ENCODE data around the gene DOC2B.

DOC2B gene

GRCh38 chr17:160336-160735 lies 21.1 kb downstream of the DOC2B start:
- DNase-seq, result no peak

- DNase-seq, result no peak
Measured at GRCh38 chr17:159609-160008, 21.8 kb downstream of the DOC2B start.

- DNase-seq, result no peak
Measured at GRCh38 chr17:158379-158778, 23.1 kb downstream of the DOC2B start.

- DNase-seq, result no peak
Measured at GRCh38 chr17:157901-158300, 23.5 kb downstream of the DOC2B start.

GRCh38 chr17:156946-157345 lies 24.5 kb downstream of the DOC2B start:
- DNase-seq, result no peak

GRCh38 chr17:156094-156621 lies 25.3 kb downstream of the DOC2B start:
- DNase-seq, result no peak

- no peak for DNase-seq
Measured at GRCh38 chr17:155576-155975, 25.9 kb downstream of the DOC2B start.

- DNase-seq, result no peak
Measured at GRCh38 chr17:153851-154250, 27.6 kb downstream of the DOC2B start.

GRCh38 chr17:152860-153420 lies 28.5 kb downstream of the DOC2B start:
- DNase-seq, result no peak

GRCh38 chr17:151886-152859 lies 29.3 kb downstream of the DOC2B start:
- DNase-seq, result no peak

GRCh38 chr17:151004-151403 lies 30.4 kb downstream of the DOC2B start:
- DNase-seq, result no peak

- no peak for DNase-seq
Measured at GRCh38 chr17:149897-150584, 31.4 kb downstream of the DOC2B start.

- no peak for DNase-seq
Measured at GRCh38 chr17:149231-149630, 32.2 kb downstream of the DOC2B start.

GRCh38 chr17:148757-149156 lies 32.7 kb downstream of the DOC2B start:
- DNase-seq, result no peak

GRCh38 chr17:147796-148740 lies 33.4 kb downstream of the DOC2B start:
- no peak for DNase-seq

GRCh38 chr17:146983-147761 lies 34.3 kb downstream of the DOC2B start:
- DNase-seq, result no peak

- no peak for DNase-seq
Measured at GRCh38 chr17:146546-146945, 34.9 kb downstream of the DOC2B start.

GRCh38 chr17:145671-146541 lies 35.5 kb downstream of the DOC2B start:
- no peak for DNase-seq

- no peak for DNase-seq
Measured at GRCh38 chr17:144936-145670, 36.3 kb downstream of the DOC2B start.

GRCh38 chr17:143785-144281 lies 37.6 kb downstream of the DOC2B start:
- DNase-seq, result peak; percentile 82
